Body of pancreas (tissue), 4 donors: ENCODE data around the gene EN1. TPM values are rescaled to one million over a fixed set of nuclear protein-coding genes. Genes with fewer than 3 reads are reported as not detected.

Experiments
- ATAC-seq: fragments of 150-250 bp; one replicate; pipeline ENCODE4 v1.9.1; 2016
- DNase-seq, 4 donors: peaks; one replicate each; pipeline ENCODE4 v3.0.0-alpha.2; 2019
- H3K27ac ChIP-seq, 4 donors: fragments of 200-600 bp; sonication (generic); 1 replicate in 3 of 4; 2 replicates in 1 of 4; pipeline versions ENCODE4 v1.5.1 to v1.6.1; 2016 to 2019; ENCODE audit warnings: mild to moderate bottlenecking in 1 of 4, mixed read lengths in 1 of 4, moderate library complexity in 1 of 4
- H3K27me3 ChIP-seq, 2 donors: fragments of 200-600 bp; sonication (generic); one replicate each; pipeline ENCODE4 v1.6.0; 2016; ENCODE audit warnings: mild to moderate bottlenecking in 1 of 2
- H3K36me3 ChIP-seq, 2 donors: fragments of 200-600 bp; sonication (generic); replicated peaks in 1 of 2; 2 replicates each; pipeline ENCODE4 v1.5.1; 2016; ENCODE audit warnings: low read depth in 2 of 2; ENCODE audit not compliant: insufficient read depth in 1 of 2
- H3K4me1 ChIP-seq: fragments of 200-600 bp; sonication (generic); one replicate; pipeline ENCODE4 v1.6.0; 2016
- H3K4me3 ChIP-seq, 2 donors: fragments of 200-600 bp; sonication (generic); 1 replicate in 1 of 2; 2 replicates in 1 of 2; pipeline ENCODE4 v1.5.1; 2016 to 2019
- H3K9me3 ChIP-seq, 3 donors: fragments of 200-600 bp; sonication (generic); 1 replicate in 2 of 3; 2 replicates in 1 of 3; pipeline ENCODE4 v1.5.1; 2016
- POLR2A ChIP-seq, 3 donors: fragments of 450-650 bp; IDR thresholded peaks; one replicate each; pipeline ENCODE4 v1.6.1; 2016; ENCODE audit warnings: antibody characterized with exemption in 3 of 3, mild to moderate bottlenecking in 2 of 3
- WGBS, 2 donors: methylation state at CpG; one replicate each; pipeline ENCODE4 v1.1.5; 2017; 5-methylcytosine and 5-hydroxymethylcytosine counted together
- intact Hi-C: fragments of 100-400 bp; cut with DNase I; formaldehyde crosslinking; loops from one replicate; pipeline ENCODE4 v1.15.1; 2023
- total RNA-seq, 2 donors: library from RNA; depleted of rRNA; stranded (reverse); fragments of >200 nt; gene quantifications; one replicate each; pipeline ENCODE4 v1.1.0, GENCODE V29; 2016
- TF ChIP-seq, protein P1 (sequence below), 7 experiments: fragments of 450-650 bp in 4 of 7; fragments of 200-600 bp in 3 of 7; sonication (generic) in 3 of 7; IDR thresholded peaks; one replicate each; pipeline ENCODE4 v1.5.1; 2016 to 2019; ENCODE audit warnings: antibody characterized with exemption in 7 of 7

The EN1 gene
- total RNA-seq, 2 donors from 2014 or later, result not detected

DNA sequence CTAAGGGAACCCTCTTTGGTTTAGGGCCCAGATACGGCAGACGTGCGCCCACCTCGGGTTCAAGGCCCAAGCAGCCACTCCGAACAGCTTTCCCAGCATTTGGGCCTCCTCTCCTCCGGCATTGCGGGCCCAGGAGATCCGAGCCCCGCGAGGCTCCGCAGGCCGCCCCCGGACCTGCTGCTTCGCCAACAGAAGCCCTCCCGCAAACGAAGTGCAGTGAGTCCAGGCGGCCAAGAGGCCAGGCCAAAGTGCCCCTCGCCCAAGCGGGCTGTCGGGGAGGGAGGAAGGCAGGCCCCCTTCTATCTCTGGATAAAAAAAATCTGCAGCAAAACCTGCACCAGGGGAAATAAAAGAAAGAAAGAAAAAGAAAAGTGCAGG, 6.0 kb downstream of the EN1 start:
- Histone ChIP-seq H3K27ac (no peak overlapping the region), H3K4me1 (peaks cover 29% of the 10 kb centered on the region), H3K9me3 (no peaks in the 10 kb centered on the region), H3K36me3 (no peaks in the 10 kb centered on the region), H3K27me3 (peaks cover 0 to 42% of the 10 kb centered on the region in 2 donors), H3K4me3 (no peak overlapping the region)
- DNase-seq (no peak), ATAC-seq (no peak)
- no peak for TF ChIP-seq POLR2A (IDR thresholded peaks at IDR 0.05)
- TF ChIP-seq, protein P1, sequence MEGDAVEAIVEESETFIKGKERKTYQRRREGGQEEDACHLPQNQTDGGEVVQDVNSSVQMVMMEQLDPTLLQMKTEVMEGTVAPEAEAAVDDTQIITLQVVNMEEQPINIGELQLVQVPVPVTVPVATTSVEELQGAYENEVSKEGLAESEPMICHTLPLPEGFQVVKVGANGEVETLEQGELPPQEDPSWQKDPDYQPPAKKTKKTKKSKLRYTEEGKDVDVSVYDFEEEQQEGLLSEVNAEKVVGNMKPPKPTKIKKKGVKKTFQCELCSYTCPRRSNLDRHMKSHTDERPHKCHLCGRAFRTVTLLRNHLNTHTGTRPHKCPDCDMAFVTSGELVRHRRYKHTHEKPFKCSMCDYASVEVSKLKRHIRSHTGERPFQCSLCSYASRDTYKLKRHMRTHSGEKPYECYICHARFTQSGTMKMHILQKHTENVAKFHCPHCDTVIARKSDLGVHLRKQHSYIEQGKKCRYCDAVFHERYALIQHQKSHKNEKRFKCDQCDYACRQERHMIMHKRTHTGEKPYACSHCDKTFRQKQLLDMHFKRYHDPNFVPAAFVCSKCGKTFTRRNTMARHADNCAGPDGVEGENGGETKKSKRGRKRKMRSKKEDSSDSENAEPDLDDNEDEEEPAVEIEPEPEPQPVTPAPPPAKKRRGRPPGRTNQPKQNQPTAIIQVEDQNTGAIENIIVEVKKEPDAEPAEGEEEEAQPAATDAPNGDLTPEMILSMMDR (IDR thresholded peaks at IDR 0.05), result no peak
- intact Hi-C loops, result no loop called here
- WGBS, 2 donors, result 58 to 70% methylated on average over 11 to 20 of the region's 20 CpGs

DNA sequence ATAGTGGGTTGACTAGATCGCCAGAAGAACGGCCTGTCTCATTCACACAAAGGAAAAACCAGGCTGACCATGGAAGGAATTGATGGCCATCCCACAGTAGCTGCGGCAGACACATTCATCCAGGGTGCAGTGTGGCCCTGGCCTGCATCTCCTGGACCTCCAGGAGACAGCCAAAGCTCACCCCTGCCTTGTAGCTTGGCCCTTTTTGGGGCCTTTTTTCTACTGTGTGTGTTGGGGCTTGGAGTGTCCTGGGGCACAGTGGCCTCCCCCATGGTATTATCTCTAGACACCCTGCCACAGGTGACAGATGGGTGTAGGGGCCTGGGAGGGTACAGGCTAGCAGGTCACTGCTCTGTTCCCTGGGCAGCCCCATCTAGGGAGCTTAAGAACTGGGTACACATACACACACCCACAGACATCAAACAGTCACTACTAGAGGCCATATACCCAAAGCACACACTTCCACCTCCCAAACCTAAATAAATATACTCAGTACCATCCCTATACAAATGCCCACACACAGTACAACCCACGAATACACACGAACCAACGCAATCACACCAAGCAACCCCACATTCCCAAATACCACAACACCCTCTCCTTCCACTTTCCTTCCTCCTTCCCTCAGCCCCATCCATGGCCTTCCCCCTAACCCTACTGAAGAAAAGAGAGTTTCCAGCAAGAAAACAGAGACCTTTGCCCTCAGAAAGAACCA, 8.6 kb downstream of the EN1 start:
- intact Hi-C loops, result no loop called here
- Histone ChIP-seq H3K9me3 (no peaks in the 10 kb centered on the region), H3K36me3 (no peaks in the 10 kb centered on the region), H3K27ac (no peak overlapping the region), H3K27me3 (peaks cover 0 to 39% of the 10 kb centered on the region in 2 donors), H3K4me3 (no peak overlapping the region), H3K4me1 (peaks cover 31% of the 10 kb centered on the region)
- TF ChIP-seq, protein P1 (IDR thresholded peaks at IDR 0.05), result no peak
- TF ChIP-seq POLR2A (IDR thresholded peaks at IDR 0.05), result no peak
- 69 to 90% methylated on average over 6 of the region's 6 CpGs for WGBS, 2 donors
- no peak for DNase-seq
- ATAC-seq, result no peak

DNA sequence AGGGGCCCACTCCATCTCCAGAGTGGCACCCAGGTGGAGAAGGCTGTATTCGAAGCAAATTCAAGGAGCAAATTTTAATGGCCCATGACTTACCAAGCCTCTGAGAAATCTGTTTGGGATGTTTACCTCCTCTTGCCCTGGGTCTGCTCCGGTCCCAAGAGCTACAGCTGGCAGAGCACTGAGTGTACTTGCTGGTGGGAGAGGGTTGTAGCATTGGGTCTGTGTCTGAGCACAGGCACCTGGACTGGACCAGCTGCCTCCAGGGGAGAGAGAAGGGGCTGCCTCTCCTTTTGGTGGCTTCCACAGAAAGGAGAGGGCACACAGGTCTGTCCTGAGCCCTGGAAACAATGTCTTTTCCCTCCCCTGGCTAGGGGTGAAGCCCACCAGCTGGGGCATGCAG, 9.8 kb downstream of the EN1 start:
- ATAC-seq (no peak), DNase-seq (no peak)
- H3K36me3 ChIP-seq, result no peaks in the 10 kb centered on the region
- H3K27ac ChIP-seq, result no peak overlapping the region
- intact Hi-C loops, result no loop called here
- H3K4me3 ChIP-seq, result no peak overlapping the region
- H3K4me1 ChIP-seq, result peaks cover 24% of the 10 kb centered on the region
- H3K9me3 ChIP-seq, result no peaks in the 10 kb centered on the region
- no peak for TF ChIP-seq POLR2A (IDR thresholded peaks at IDR 0.05)
- TF ChIP-seq, protein P1 (IDR thresholded peaks at IDR 0.05), result no peak
- WGBS, 2 donors, result 43 to 70% methylated on average over 2 of the region's 2 CpGs
- peaks cover 0 to 35% of the 10 kb centered on the region in 2 donors for H3K27me3 ChIP-seq

DNA sequence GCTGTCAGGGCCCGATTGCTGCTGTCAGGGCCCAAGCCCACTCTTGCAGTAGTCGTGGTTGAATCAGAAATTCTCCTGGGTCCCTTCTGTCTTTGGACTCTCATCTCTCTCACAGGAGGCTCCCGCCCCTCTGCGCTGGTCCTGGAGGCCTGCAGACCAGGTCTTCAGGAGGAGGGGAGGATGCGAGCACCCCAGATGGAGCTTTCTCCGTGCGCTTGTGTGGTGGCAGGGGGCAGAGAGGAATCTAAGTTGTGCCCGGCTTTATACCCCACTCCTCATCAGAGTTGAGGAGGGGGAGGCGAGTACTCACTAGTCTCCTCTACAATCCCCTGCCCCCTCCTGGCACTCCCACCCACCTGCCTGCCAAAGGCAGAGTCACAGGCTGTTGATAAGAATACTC, 10.4 kb downstream of the EN1 start:
- Histone ChIP-seq H3K4me3 (no peak overlapping the region), H3K27me3 (peaks cover 0 to 32% of the 10 kb centered on the region in 2 donors), H3K9me3 (no peaks in the 10 kb centered on the region), H3K4me1 (peaks cover 22% of the 10 kb centered on the region), H3K27ac (no peak overlapping the region), H3K36me3 (no peaks in the 10 kb centered on the region)
- intact Hi-C loops, result no loop called here
- TF ChIP-seq POLR2A (IDR thresholded peaks at IDR 0.05), result no peak
- WGBS, 2 donors, result 39 to 43% methylated on average over 8 to 9 of the region's 9 CpGs
- DNase-seq (no peak), ATAC-seq (no peak)

DNA sequence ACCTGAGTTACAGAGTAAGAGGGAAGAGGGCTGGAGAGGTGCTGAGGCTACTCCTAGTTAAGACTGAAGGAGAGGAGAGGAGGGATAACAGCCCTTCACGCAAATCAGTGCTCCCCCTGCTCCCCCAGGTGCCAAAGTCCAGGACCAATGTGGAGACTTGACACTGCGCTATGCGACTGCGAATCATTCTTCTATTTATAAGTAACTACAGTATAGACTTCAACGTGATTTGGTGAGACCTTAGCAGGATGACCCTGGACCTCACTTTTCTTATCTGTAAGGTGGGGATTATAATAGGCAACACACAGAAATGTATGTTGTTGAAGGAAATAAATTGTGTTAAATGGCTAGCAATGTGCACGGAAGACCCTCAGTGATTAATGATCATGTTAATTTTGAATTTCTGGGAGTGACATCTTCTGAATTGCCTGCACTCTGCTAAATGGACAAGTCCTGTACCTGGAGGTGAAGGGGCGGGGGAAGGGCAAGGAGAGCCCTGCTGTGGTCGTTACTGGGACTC, 11.0 kb downstream of the EN1 start:
- WGBS, 2 donors, result 18 to 25% methylated on average over 8 of the region's 8 CpGs
- no peaks in the 10 kb centered on the region for H3K36me3 ChIP-seq
- H3K4me3 ChIP-seq, result peak overlapping the region in 1 of 2 donors; percentile 70
- intact Hi-C loops, result no loop called here
- no peaks in the 10 kb centered on the region for H3K9me3 ChIP-seq
- peaks cover 19% of the 10 kb centered on the region for H3K4me1 ChIP-seq
- DNase-seq, result no peak
- ATAC-seq, result no peak
- no peak overlapping the region for H3K27ac ChIP-seq
- peaks cover 0 to 28% of the 10 kb centered on the region in 2 donors for H3K27me3 ChIP-seq
- no peak for TF ChIP-seq POLR2A (IDR thresholded peaks at IDR 0.05)
